Stimulated activated CD8-positive, alpha-beta memory T cell treated with anti-CD3 and anti-CD28 coated beads, Interleukin-15, amount 100 ng/mL, for 1 hour (primary cell): ENCODE data around the gene MFSD12.

Experiments used
- DNase-seq: peaks from one replicate; pipeline ENCODE4 v3.0.0-alpha.2; 2020; ENCODE audit warnings: low read depth

The MFSD12 gene

DNA sequence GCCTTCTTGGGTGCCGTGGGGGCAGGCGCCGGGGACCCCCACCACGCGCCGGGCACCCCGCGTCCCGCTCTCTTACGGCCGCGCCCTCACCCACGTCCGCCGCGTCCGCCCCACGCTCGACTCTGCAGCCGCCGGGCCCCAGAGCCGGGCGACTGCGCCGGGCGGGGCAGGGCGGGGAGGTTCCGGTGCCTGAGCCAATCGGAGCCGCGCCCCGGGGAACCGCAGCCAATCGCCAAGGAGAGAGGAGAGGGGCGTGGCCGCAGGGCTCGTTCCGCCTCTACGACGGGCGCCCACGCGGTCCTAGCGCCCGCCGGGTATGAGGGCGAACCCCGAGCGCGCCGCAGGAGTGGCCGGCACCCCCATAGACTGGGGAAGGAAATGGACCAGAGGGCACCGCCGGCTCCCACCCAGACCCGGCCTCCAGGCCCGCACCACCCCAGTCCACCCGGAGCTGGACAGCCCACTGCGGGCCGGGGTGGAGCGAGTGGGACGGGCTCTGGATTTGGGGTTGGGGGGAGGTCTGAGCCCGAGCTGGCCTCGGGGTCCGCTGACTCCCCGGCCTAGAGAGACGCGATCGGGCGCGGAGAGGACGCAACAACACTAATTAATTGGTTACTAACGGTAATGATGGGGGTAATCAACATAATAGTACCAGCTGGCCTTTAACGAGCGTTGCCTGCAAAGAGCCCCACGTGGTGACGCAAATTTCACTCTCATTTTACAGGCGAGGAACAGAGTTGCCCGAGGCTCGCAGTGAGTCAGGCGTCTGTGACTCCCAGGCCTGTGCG is at the start of gene MFSD12:
Gene MFSD12 (minus strand): TSS at position 126 of the 788 bp plus-strand sequence. CDS start 183 bp downstream, outside the sequence.
- DNase-seq = peak; percentile 87

- peak; percentile 24 for DNase-seq
Observed at GRCh38 chr19:3606690-3607289, 49.4 kb upstream of the MFSD12 start, which contains the start of gene TBXA2R. TBXA2R (minus strand) TSS chr19:3606875; CDS start chr19:3600634, 6,241 bp downstream.

GRCh38 chr19:3606174-3606689 is 48.8 kb upstream of the MFSD12 start:
- no peak for DNase-seq

- DNase-seq = no peak
Observed at GRCh38 chr19:3605770-3606169, 48.4 kb upstream of the MFSD12 start.

DNA sequence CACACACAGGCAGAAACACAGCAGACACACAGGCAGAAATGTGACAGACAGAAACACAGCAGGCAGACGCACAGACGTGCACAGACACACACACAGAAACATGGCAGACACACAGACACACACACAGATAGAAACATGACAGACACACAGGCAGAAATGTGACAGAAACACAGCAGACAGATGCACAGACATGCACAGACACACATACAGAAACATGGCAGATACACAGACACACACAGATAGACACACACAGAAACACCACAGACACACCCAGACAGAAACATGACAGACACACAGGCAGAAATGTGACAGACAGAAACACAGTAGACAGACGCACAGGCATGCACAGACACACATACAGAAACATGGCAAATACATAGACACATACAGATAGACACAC is 48.0 kb upstream of the MFSD12 start:
- DNase-seq = no peak

GRCh38 chr19:3604987-3605343 is 47.6 kb upstream of the MFSD12 start:
- no peak for DNase-seq

DNA sequence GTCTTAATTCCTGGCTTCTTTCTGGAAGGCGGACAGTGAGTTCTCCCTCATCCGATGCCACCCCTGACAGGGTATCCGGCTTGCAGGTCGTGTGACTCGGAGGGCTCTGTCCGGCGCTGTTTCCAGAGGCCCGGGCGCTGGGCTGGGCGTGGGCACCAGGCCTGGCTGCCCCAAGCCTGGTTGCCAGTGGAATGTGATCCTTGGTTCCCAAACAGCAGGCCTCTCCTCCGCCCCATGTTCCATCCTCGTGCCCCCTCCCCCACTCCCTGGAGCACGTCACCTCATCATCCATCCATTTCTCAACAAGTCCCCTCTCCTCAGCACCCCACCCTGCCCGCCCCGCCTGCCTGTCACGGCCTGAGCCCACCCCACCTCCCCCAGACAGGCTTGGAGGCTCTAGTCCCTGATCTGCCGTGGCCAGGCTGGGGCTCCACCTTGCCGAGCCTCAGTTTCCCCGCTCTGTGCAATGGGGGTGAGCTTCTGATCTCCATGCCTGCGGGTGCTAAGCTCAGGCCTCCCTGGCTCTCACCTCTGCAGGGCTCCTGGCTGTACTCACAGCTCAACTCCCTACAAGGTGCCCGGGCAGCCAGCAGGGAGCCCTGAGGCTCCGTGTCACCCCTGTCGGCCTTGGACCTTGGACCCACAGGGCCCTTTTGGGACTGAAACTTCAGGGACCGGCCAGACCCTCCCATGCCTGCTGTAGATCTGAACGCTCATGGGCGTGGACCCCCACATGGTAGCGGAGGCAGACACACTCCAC is 47.0 kb upstream of the MFSD12 start:
- DNase-seq = no peak

GRCh38 chr19:3603121-3603811 is 45.9 kb upstream of the MFSD12 start:
- no peak for DNase-seq

DNA sequence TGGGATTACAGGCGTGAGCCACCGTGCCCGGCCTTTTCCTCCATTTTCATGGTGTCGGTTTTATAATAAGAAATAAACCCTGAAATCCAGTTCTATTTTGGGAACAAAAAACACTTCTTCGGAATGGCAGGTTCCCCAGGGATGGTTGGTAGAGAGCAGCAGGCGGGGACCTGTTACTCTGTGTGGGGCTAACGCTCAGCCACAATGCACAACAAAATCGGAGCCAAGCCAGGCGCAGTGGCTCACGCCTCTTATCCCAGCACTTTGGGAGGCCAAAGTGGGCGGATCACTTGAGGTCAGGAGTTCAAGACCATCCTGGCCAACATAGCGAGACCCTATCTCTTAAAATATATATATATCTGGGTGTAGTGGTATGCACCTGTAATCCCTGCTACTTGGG is 43.6 kb upstream of the MFSD12 start:
- DNase-seq = no peak

DNA sequence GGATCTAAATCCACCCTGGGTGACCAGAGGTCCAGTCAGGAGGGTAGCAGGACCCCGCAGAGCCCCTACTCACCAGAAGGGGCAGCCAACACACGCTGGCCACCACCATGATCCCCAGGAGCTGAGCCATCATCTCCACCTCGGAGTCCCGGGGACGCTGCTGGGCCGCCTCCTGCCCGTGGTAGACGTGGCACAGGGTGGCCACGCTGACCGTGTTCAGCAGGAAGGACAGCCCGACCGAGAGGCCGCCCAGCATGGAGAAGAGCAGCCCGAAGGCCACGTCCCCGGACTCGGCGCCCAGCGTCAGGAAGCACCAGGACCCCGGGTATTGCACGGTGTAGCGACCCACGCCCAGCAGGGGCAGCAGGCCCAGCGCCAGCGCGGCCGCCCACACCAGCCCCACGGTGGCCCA is 42.4 kb upstream of the MFSD12 start:
- no peak for DNase-seq

GRCh38 chr19:3595521-3596061 is 38.2 kb upstream of the MFSD12 start:
- no peak for DNase-seq

- no peak for DNase-seq
Observed at GRCh38 chr19:3593156-3593555, 35.8 kb upstream of the MFSD12 start.

- DNase-seq = no peak
Observed at GRCh38 chr19:3591876-3592613, 34.7 kb upstream of the MFSD12 start.

GRCh38 chr19:3590991-3591659 is 33.7 kb upstream of the MFSD12 start:
- no peak for DNase-seq

DNA sequence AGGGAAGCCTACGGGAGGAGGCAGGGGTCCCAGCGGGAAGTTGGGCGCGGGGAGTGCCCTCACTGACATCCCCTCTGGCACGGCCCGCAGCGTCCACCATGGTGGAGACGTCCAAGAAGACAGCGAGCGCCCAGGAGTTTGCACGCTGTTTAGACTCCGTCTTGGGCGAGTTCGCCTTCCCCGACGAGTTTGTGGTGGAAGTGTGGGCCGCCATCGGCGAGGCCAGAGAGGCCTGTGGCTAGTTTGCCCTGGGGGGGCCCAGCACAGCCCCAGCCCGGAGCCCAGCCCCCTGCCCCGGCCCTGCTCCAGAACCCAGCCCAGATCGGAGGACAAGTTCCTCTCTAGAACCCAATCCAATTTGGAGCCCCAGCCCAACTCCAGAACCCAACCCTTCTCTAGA is 32.6 kb upstream of the MFSD12 start:
- DNase-seq = no peak

DNA sequence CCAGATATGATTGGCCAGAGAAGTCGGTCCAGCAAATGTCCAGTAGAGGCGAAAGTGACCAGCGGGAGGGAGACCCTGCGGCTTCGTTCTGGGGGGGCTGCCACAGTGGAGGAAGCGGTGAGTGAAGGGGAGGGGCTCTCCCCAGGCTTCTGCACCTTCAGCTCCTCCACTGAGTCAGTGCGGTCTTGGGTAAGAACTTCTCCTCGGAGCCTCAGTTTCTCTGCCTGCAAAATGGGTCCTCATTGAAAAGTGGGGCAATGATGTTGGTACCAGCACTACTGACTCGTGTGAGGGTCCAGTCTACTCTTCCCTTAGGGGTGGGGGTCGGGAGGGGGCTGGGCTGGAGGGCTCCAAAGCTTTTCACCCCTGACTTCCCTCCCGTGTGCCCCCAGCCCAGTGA is 32.1 kb upstream of the MFSD12 start:
- DNase-seq = no peak

DNA sequence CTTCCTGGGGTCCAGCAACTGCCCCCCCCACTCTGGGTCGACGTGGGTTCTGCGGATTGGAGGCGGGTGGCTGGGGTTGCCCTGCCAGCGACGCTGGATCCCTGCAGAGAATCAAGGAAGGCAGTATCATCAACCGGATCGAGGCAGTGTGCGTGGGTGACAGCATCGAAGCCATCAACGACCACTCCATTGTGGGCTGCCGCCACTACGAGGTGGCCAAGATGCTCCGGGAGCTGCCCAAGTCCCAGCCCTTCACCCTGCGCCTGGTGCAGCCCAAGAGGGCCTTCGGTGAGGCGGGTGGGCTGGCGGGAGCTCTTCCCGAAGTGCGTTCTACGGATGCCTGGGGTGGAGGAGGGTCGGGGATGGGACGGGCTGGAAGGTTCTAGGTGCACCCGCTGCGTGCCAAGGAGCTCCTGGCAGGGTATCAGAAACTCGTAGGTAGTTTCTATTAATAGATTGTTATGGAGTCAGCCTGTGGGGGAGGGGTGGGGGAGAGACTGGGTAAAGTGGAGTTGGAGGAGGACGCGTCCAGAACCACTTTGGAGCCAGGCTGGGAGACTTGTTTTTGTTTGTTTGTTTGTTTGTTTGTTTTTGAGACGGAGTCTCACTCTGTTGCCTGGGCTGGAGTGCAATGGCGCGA is 29.4 kb upstream of the MFSD12 start:
- no peak for DNase-seq

DNA sequence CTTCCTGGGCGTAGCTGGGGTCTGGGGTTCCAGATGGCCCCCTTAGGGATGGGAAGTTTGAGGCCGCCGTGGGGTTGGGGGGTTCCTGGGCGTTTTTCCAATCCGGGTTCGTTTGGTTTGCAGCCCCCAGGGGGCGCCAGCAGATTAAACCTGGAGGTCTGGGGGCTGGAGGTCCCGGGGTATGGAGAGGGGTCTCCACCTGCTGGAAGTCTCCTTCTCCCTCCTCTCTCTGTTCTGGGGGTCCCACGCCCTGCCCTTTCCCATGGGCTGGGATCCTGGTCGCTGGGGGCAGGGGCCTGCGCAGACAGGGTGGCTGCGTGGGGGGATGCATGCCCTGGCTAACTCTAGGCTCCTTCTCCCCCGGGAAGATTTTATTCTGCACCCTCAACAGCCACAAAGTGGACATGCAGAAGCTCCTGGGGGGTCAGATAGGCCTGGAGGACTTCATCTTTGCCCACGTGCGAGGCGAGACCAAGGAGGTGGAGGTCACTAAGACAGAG is 28.8 kb upstream of the MFSD12 start:
- no peak for DNase-seq

DNA sequence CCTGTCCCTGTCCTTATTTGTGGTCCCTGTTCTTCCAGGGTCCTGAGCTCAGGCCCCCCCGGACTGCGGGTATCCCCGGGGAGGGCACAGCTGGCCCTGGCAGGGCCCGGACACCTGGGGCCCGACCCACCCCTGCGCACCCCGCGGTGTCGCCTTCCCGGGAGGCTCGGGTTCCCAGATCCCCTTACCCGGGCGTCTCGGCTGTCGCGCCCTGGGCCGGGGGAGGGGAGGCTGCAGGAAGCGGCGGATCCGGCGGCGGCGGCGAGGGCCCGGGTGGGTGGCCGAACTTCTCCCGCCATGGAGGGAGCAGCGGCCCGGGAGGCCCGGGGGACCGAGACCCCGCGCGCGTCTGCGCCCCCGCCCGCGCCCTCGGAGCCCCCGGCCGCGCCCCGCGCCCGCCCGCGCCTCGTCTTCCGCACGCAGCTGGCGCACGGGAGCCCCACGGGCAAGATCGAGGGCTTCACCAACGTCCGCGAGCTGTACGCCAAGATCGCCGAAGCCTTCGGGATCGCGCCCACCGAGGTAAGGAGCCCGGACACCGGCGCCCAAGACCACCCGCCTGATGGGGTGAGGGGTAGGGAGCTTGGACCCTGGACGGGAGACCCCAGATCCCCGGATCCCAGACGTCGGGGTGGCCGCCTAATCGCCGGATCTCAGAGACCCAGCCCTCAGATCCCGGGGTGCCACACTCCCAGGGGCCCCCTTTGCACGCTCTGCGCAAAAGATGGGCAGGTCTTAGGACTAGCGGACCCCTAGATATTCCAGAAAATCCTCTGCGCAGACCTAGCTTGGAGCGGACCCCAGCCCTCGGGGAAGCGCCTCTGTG is 28.1 kb upstream of the MFSD12 start, which contains the start of gene GIPC3:
Gene GIPC3 (plus strand): TSS at position 178 of the 826 bp plus-strand sequence. CDS start 120 bp downstream, at position 298.
- DNase-seq = no peak
